ENCODE measurements around the gene LCN15. TPM values are rescaled to one million over a fixed set of nuclear protein-coding genes. Genes with fewer than 3 reads are reported as not detected.

Gene LCN15
- total and polyA plus RNA-seq, 2 of the 13 experiments (the other 11 are each of a cell fraction or from before 2014, with no cell fraction given), result 1.3 to 53.7 TPM

- TF ChIP-seq ZNF646 (CRISPR knock-in tag; IDR thresholded peaks at IDR 0.05) (0 out of 2 replicates have a peak, but pooled peaks have one; percentile 3), ZNF558 (CRISPR knock-in tag; IDR thresholded peaks at IDR 0.05; ENCODE audit: borderline replicate concordance) (no peak; the same call in 1 of the 2 replicates), HOMEZ (CRISPR knock-in tag; IDR thresholded peaks at IDR 0.05; ENCODE audit: low read depth) (peak; percentile 62; the same call in 1 of the 2 replicates), ZUFSP (CRISPR knock-in tag; IDR thresholded peaks at IDR 0.05; ENCODE audit: borderline replicate concordance) (no peak), NFKBIZ (CRISPR knock-in tag; IDR thresholded peaks at IDR 0.05) (no peak), HOXA7 (CRISPR knock-in tag; IDR thresholded peaks at IDR 0.05) (0 out of 2 replicates have a peak, but pooled peaks have one; percentile 57), ZNF784 (CRISPR knock-in tag; IDR thresholded peaks at IDR 0.05; ENCODE audit: borderline replicate concordance) (no peak; the same call in 1 of the 2 replicates), ZNF280D (CRISPR knock-in tag; IDR thresholded peaks at IDR 0.05) (no peak), E2F5 (CRISPR knock-in tag; conservative IDR thresholded peaks at IDR 0.05) (no peak), TARDBP (CRISPR knock-in tag; IDR thresholded peaks at IDR 0.05) (peak; percentile 79), ZSCAN31 (CRISPR knock-in tag; IDR thresholded peaks at IDR 0.05; ENCODE audit: low read depth) (peak; percentile 73; the same call in 1 of the 2 replicates)
Measured at GRCh38 chr9:136799079-136799853, 34.9 kb upstream of the LCN15 start (continued).
